K562 (cell line): ENCODE measurements around the gene TBC1D10A. TPM values are rescaled to one million over a fixed set of nuclear protein-coding genes. Genes with fewer than 3 reads are reported as not detected.

Experiments used
- ATAC-seq: fragments of 200-7000 bp; cut with Tn5 transposase; 3 replicates; pipeline ENCODE4 v1.9.1; 2020; ENCODE audit warnings: moderate library complexity
- BruUV-seq: library from RNA; stranded (reverse); fragments of 400-500 nt; replicated peaks from 2 replicates; lab custom pipeline; 2021; lab: Mats Ljungman, UMichigan
- CTCF ChIA-PET: fragments of 300-600 bp; formaldehyde crosslinking; extraction: SDS; loops from one replicate; lab custom pipeline; 2021; ENCODE audit warnings: low intra/inter-chr PET ratio; lab: Yijun Ruan, JAX
- POLR2A ChIA-PET: fragments of 300-600, 350-650 bp; sonication (Branson Sonifier 250); formaldehyde crosslinking; extraction: SDS; loops from one replicate; lab custom pipeline; 2021; ENCODE audit warnings: antibody characterized with exemption, inconsistent platforms; lab: Yijun Ruan, JAX
- DNase-seq, 4 experiments: peaks; one replicate each; pipeline versions ENCODE4 v3.0.0 to v3.0.0-alpha.2; 2011 to 2018; ENCODE audit warnings: low spot score in 3 of 4, mixed read lengths in 3 of 4; ENCODE audit errors: extremely low read depth in 1 of 4
- FAIRE-seq: peaks from 2 replicates; lab custom pipeline; 2011; peaks lifted over from hg19 to GRCh38; lab: Jason Lieb, UNC
- H2AFZ ChIP-seq: 2 replicates; pipeline ENCODE4 v1.6.0; 2011; ENCODE audit warnings: low read depth, low read length, control low read depth, inconsistent platforms
- H3K27ac ChIP-seq: fragments of 200-600 bp; 3 replicates; pipeline ENCODE4 v1.8.0; 2011; ENCODE audit warnings: low read depth, mild to moderate bottlenecking, control low read depth, inconsistent platforms, low read length, moderate library complexity, mixed read lengths; ENCODE audit errors: extremely low read depth
- H3K27me3 ChIP-seq, 2 experiments: fragments of 300-600 bp in 1 of 2; 2 replicates in 1 of 2; 3 replicates in 1 of 2; pipeline versions ENCODE4 v1.6.0 to v1.8.0; 2011; ENCODE audit warnings: inconsistent platforms in 2 of 2, low read length in 2 of 2, mild to moderate bottlenecking in 1 of 2, mixed read lengths in 1 of 2, moderate library complexity in 1 of 2; ENCODE audit not compliant: control insufficient read depth in 2 of 2, insufficient read depth in 2 of 2
- H3K36me3 ChIP-seq: fragments of 300-600 bp; 3 replicates; pipeline ENCODE4 v1.8.0; 2011; ENCODE audit warnings: mild to moderate bottlenecking, low read length, inconsistent platforms; ENCODE audit not compliant: control insufficient read depth, insufficient read depth
- H3K4me1 ChIP-seq, 2 experiments: fragments of 200-600 bp in 1 of 2; replicated peaks in 1 of 2; 2 replicates in 1 of 2; 3 replicates in 1 of 2; pipeline versions ENCODE4 v1.5.1 to v1.8.0; 2011; ENCODE audit warnings: inconsistent platforms in 2 of 2, low read length in 2 of 2, mild to moderate bottlenecking in 1 of 2, mixed read lengths in 1 of 2, moderate library complexity in 1 of 2; ENCODE audit not compliant: control insufficient read depth in 2 of 2, insufficient read depth in 2 of 2
- H3K4me2 ChIP-seq: 2 replicates; pipeline ENCODE4 v1.6.1; 2011; ENCODE audit warnings: low read length, control low read depth, inconsistent platforms, mixed read lengths; ENCODE audit not compliant: insufficient read depth
- H3K4me3 ChIP-seq: fragments of 200-600 bp; sonication (generic), shearing (Covaris generic); 2 replicates; pipeline ENCODE4 v1.5.1; 2016; ENCODE audit warnings: control low read depth, inconsistent platforms
- H3K79me2 ChIP-seq: fragments of 200-600 bp; 3 replicates; pipeline ENCODE4 v1.8.0; 2011; ENCODE audit warnings: low read length, inconsistent platforms; ENCODE audit not compliant: control insufficient read depth, insufficient read depth
- H3K9ac ChIP-seq, 2 experiments: 2 replicates each; pipeline versions ENCODE4 v1.6.0 to v1.6.1; 2011; ENCODE audit warnings: low read depth in 2 of 2, low read length in 2 of 2, control low read depth in 1 of 2, inconsistent platforms in 1 of 2, mild to moderate bottlenecking in 1 of 2, mixed read lengths in 1 of 2; ENCODE audit not compliant: insufficient read depth in 1 of 2
- H3K9me1 ChIP-seq: one replicate; pipeline ENCODE4 v1.6.0; 2011; ENCODE audit warnings: inconsistent platforms, mild to moderate bottlenecking, low read length, moderate library complexity; ENCODE audit not compliant: control insufficient read depth, insufficient read depth
- H3K9me3 ChIP-seq: replicated peaks from 2 replicates; pipeline ENCODE4 v1.5.1; 2011; ENCODE audit warnings: low read depth, low read length, inconsistent platforms; ENCODE audit not compliant: control insufficient read depth, insufficient read depth
- H4K20me1 ChIP-seq: replicated peaks from 2 replicates; pipeline ENCODE4 v1.6.1; 2011; ENCODE audit warnings: low read length, inconsistent platforms, mixed read lengths; ENCODE audit not compliant: control insufficient read depth, insufficient read depth
- ARID3B ChIP-seq: fragments of 250-450 bp; sonication (Bioruptor Pico); IDR thresholded peaks from 2 replicates; pipeline ENCODE4 v1.4.0; 2020; ENCODE audit warnings: borderline replicate concordance
- ARNT ChIP-seq, 2 experiments: fragments of 450-650 bp; IDR thresholded peaks; 2 replicates each; pipeline ENCODE4 v1.6.1; 2016; ENCODE audit warnings: mild to moderate bottlenecking in 1 of 2
- BCL6 ChIP-seq: fragments of 250-450 bp; sonication (Bioruptor Pico); IDR thresholded peaks from 2 replicates; pipeline ENCODE4 v1.4.0; 2020
- E2F4 ChIP-seq: sonication (generic); formaldehyde crosslinking; IDR thresholded peaks from 2 replicates; pipeline ENCODE4 v1.8.0; 2022; ENCODE audit warnings: mild to moderate bottlenecking, low read depth, missing genetic modification reagents
- GMEB1 ChIP-seq: fragments of 250-450 bp; sonication (Bioruptor Pico); IDR thresholded peaks from 2 replicates; pipeline ENCODE4 v1.4.0; 2020; ENCODE audit warnings: mild to moderate bottlenecking
- GTF2E2 ChIP-seq: fragments of 200-800 bp; sonication (Bioruptor generic); IDR thresholded peaks from 2 replicates; pipeline ENCODE4 v1.6.1; 2016; ENCODE audit warnings: missing genetic modification characterization, missing compliant biosample characterization
- MBD2 ChIP-seq: sonication (generic); IDR thresholded peaks from 2 replicates; pipeline ENCODE4 v1.6.1; 2016; ENCODE audit warnings: low read depth, borderline replicate concordance
- MXD1 ChIP-seq: fragments of 250-450 bp; sonication (Bioruptor Pico); IDR thresholded peaks from 2 replicates; pipeline ENCODE4 v1.8.0; 2021; ENCODE audit warnings: borderline replicate concordance, mild to moderate bottlenecking, moderate library complexity; ENCODE audit not compliant: poor library complexity, severe bottlenecking
- NR2C2 ChIP-seq, 2 experiments: fragments of 200-800 bp in 1 of 2; sonication (Bioruptor generic) in 1 of 2; sonication (generic) in 1 of 2; formaldehyde crosslinking in 1 of 2; IDR thresholded peaks; 2 replicates each; pipeline versions ENCODE4 v1.6.1 to v1.8.0; 2016 to 2022; ENCODE audit warnings: mild to moderate bottlenecking in 1 of 2, missing compliant biosample characterization in 1 of 2, missing genetic modification characterization in 1 of 2, missing genetic modification reagents in 1 of 2
- TEAD2 ChIP-seq: fragments of 450-650 bp; IDR thresholded peaks from 2 replicates; pipeline ENCODE4 v1.6.1; 2016; ENCODE audit warnings: missing genetic modification characterization, control low read depth, missing compliant biosample characterization
- TRIM28 ChIP-seq: fragments of 450-650 bp; IDR thresholded peaks from 2 replicates; pipeline ENCODE4 v1.6.1; 2017
- ZNF253 ChIP-seq: fragments of 250-450 bp; sonication (Bioruptor Pico); conservative IDR thresholded peaks from 2 replicates; pipeline ENCODE4 v1.6.1; 2021; ENCODE audit warnings: mild to moderate bottlenecking
- ZNF717 ChIP-seq: fragments of 250-450 bp; sonication (Bioruptor Pico); IDR thresholded peaks from 2 replicates; pipeline ENCODE4 v1.5.0; 2021
- WGBS: fragments of 100-300 bp; shearing (Covaris generic); methylation state at CpG from one replicate; pipeline ENCODE4 v1.1.6; 2016; ENCODE audit warnings: low coverage, mixed read lengths; ENCODE audit not compliant: insufficient coverage; ENCODE audit errors: missing lambda C conversion rate; 5-methylcytosine and 5-hydroxymethylcytosine counted together
- in situ Hi-C: fragments of 300-500 bp; cut with MboI; formaldehyde crosslinking; loops from 4 replicates; pipeline ENCODE4 v1.15.0; 2018; ENCODE audit warnings: inconsistent platforms, mixed read lengths
- intact Hi-C: fragments of 100-400 bp; cut with micrococcal nuclease; formaldehyde crosslinking; loops from 2 replicates; pipeline ENCODE4 v1.14.2; 2022
- polyA plus RNA-seq, 8 experiments: library from polyadenylated mRNA; depleted of rRNA in 4 of 8; stranded (reverse) in 5 of 8; unstranded in 3 of 8; fragments of >200 nt; fragmentation: Nextera tagmentation in 2 of 8; fragmentation: Illumina TruSeq in 1 of 8; extraction: Ambion mirVana in 2 of 8; extraction: Trizol in 1 of 8; gene quantifications; 2 replicates each; pipeline versions ENCODE4 v1.2.1 to v1.2.3, GENCODE V29; 2011 to 2014; ENCODE audit warnings: inconsistent platforms in 1 of 8, missing spikeins in 1 of 8
- total RNA-seq, 7 experiments: library from RNA; depleted of rRNA in 6 of 7; stranded (reverse); fragments of >200 nt in 6 of 7; fragmentation: Illumina TruSeq in 2 of 7; extraction: Trizol in 2 of 7; gene quantifications; 2 replicates each; pipeline versions ENCODE4 v1.2.1 to v1.2.3, GENCODE V29; 2011 to 2021; ENCODE audit warnings: low replicate concordance in 1 of 7
- TF ChIP-seq, protein P1 (sequence below): fragments of 150-350 bp; IDR thresholded peaks from 2 replicates; pipeline ENCODE4 v1.6.1; 2014; ENCODE audit warnings: low read depth, mild to moderate bottlenecking, low read length, borderline replicate concordance

Gene TBC1D10A
- total and polyA plus RNA-seq, 9 of the 15 experiments (the other 6 are each of a cell fraction or from before 2014, with no cell fraction given): 0.13 to 10.4 (median 4.6) TPM

- TF ChIP-seq TEAD2 (no peak), ZNF717 (no peak), NR2C2 (CRISPR knock-in tag; IDR thresholded peaks at IDR 0.05) (no peak), NR2C2 (tag; IDR thresholded peaks at IDR 0.05) (no peak), ARID3B (CRISPR knock-in tag) (no peak), TRIM28 (no peak), GTF2E2 (tag) (no peak)
These were observed 24.5 kb upstream of the TBC1D10A start (continued) for GRCh38 chr22:30351226-30351625.

DNA sequence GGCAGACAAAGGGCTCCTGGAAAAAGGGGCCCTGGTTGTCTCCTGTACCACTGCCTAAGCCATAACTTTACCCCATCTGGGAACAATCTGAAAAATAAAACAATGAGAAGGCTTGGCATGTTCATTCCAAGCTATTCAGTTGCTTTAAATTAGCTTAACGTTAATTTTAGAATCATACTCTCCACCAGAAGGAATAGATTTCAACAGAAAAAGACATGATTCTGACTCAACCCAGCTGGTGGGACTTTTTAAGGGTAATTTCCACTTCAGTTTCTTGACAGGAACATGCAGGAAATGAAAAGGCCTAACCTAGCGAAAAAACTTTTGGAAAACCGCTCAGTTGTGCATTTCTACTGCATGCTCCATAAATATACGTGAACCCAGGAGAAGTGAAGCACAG, 22.1 kb upstream of the TBC1D10A start:
- no TSS peak for BruUV-seq
- Histone ChIP-seq H3K27ac (no peak overlapping the region), H3K36me3 (peaks cover 89% of the 10 kb centered on the region), H3K9me3 (no peaks in the 10 kb centered on the region), H4K20me1 (no peaks in the 10 kb centered on the region; the same call in 1 of the 2 replicates), H3K9me1 (no peaks in the 10 kb centered on the region), H3K79me2 (peaks cover 49% of the 10 kb centered on the region), H3K9ac (no peak overlapping the region), H2AFZ (no peak overlapping the region), H3K4me2 (no peak overlapping the region), H3K4me1 (no peaks in the 10 kb centered on the region; a peak in 1 of 5 replicates), H3K4me3 (no peak overlapping the region), H3K27me3 (no peaks in the 10 kb centered on the region)
- DNase-seq (no peak), FAIRE-seq (no peak), ATAC-seq (no peak)
- POLR2A ChIA-PET: no interaction called here
- CTCF ChIA-PET: no interaction called here
- intact Hi-C loops: no loop called here
- 92% methylated on average over 4 of the region's 4 CpGs for WGBS
- in situ Hi-C loops: no loop called here
- no peak for TF ChIP-seq BCL6 (CRISPR knock-in tag)
- no peak for TF ChIP-seq ZNF253 (CRISPR knock-in tag)
- no peak for TF ChIP-seq ARNT (IDR thresholded peaks at IDR 0.05)
- no peak for TF ChIP-seq GMEB1 (CRISPR knock-in tag)
- TF ChIP-seq E2F4 (CRISPR knock-in tag): no peak
- TF ChIP-seq, protein P1, sequence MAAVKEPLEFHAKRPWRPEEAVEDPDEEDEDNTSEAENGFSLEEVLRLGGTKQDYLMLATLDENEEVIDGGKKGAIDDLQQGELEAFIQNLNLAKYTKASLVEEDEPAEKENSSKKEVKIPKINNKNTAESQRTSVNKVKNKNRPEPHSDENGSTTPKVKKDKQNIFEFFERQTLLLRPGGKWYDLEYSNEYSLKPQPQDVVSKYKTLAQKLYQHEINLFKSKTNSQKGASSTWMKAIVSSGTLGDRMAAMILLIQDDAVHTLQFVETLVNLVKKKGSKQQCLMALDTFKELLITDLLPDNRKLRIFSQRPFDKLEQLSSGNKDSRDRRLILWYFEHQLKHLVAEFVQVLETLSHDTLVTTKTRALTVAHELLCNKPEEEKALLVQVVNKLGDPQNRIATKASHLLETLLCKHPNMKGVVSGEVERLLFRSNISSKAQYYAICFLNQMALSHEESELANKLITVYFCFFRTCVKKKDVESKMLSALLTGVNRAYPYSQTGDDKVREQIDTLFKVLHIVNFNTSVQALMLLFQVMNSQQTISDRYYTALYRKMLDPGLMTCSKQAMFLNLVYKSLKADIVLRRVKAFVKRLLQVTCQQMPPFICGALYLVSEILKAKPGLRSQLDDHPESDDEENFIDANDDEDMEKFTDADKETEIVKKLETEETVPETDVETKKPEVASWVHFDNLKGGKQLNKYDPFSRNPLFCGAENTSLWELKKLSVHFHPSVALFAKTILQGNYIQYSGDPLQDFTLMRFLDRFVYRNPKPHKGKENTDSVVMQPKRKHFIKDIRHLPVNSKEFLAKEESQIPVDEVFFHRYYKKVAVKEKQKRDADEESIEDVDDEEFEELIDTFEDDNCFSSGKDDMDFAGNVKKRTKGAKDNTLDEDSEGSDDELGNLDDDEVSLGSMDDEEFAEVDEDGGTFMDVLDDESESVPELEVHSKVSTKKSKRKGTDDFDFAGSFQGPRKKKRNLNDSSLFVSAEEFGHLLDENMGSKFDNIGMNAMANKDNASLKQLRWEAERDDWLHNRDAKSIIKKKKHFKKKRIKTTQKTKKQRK: no peak
- TF ChIP-seq MXD1: no peak
- TF ChIP-seq MBD2: no peak
